ENCODE measurements around the gene PJVK.

DNA sequence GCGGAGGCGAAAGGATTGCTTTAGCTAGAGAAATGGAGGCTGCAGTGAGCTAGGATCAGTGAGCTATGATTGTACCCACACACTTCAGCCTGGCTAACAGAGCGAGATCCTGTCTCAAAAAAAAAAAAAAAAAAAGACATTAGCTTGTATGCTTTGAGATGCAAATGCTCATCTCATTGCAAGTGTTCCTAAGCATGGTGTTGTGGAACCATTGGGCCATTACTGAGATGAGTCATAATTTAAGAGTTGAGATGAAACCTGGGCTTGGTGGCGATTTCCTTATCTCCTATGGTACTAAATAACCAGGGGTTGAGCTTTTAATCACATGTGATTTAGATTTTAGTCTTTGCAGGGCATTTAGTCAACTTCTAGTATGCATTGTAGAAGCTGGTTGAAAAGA is 31.3 kb downstream of the PJVK start:
- TF ChIP-seq YY1 (IDR thresholded peaks at IDR 0.05; ENCODE audit: insufficient read depth, insufficient read length): no peak
- TF ChIP-seq SUZ12 (IDR thresholded peaks at IDR 0.05; ENCODE audit: extremely low read depth, insufficient read depth, insufficient read length): no peak
- TF ChIP-seq ZNF274 (IDR thresholded peaks at IDR 0.05; ENCODE audit: low read depth, low read length): no peak
